Hepatocyte (in vitro differentiated cells): ENCODE measurements around the gene C10orf120. TPM values are rescaled to one million over a fixed set of nuclear protein-coding genes. Genes with fewer than 3 reads are reported as not detected.

Experiments used
- DNase-seq: peaks from one replicate; pipeline ENCODE4 v3.0.0-alpha.2; 2016; ENCODE audit warnings: low spot score
- H2AFZ ChIP-seq: fragments of 200-600 bp; sonication (generic); 2 replicates; pipeline ENCODE4 v1.6.0; 2016; ENCODE audit warnings: antibody characterized with exemption, mild to moderate bottlenecking
- H3K27ac ChIP-seq: fragments of 200-600 bp; sonication (generic); 2 replicates; pipeline ENCODE4 v1.5.1; 2016; ENCODE audit warnings: mild to moderate bottlenecking
- H3K27me3 ChIP-seq: fragments of 200-600 bp; sonication (generic); 2 replicates; pipeline ENCODE4 v1.6.1; 2016
- H3K36me3 ChIP-seq: fragments of 200-600 bp; sonication (generic); replicated peaks from 2 replicates; pipeline ENCODE4 v1.5.1; 2016; ENCODE audit warnings: low read depth; ENCODE audit not compliant: insufficient read depth
- H3K4me1 ChIP-seq: fragments of 200-600 bp; sonication (generic); 2 replicates; pipeline ENCODE4 v1.5.1; 2016; ENCODE audit warnings: mild to moderate bottlenecking, moderate library complexity; ENCODE audit not compliant: insufficient read depth
- H3K4me2 ChIP-seq: fragments of 200-600 bp; sonication (generic); 2 replicates; pipeline ENCODE4 v1.6.0; 2016
- H3K4me3 ChIP-seq: fragments of 200-600 bp; sonication (generic); 2 replicates; pipeline ENCODE4 v1.5.1; 2016; ENCODE audit warnings: mild to moderate bottlenecking
- H3K79me2 ChIP-seq: fragments of 200-600 bp; sonication (generic); 2 replicates; pipeline ENCODE4 v1.6.0; 2017; ENCODE audit warnings: mild to moderate bottlenecking
- H3K9me2 ChIP-seq: fragments of 200-600 bp; sonication (generic); replicated peaks from 2 replicates; pipeline ENCODE4 v1.6.0; 2017; ENCODE audit warnings: mild to moderate bottlenecking; ENCODE audit not compliant: insufficient read depth
- H3K9me3 ChIP-seq: fragments of 200-600 bp; sonication (generic); 2 replicates; pipeline ENCODE4 v1.5.1; 2016; ENCODE audit warnings: low read depth, mild to moderate bottlenecking
- H4K20me1 ChIP-seq: fragments of 200-600 bp; sonication (generic); 2 replicates; pipeline ENCODE4 v1.6.0; 2016; ENCODE audit warnings: mild to moderate bottlenecking; ENCODE audit not compliant: insufficient read depth, poor library complexity, severe bottlenecking
- EZH2 ChIP-seq: fragments of 200-600 bp; sonication (generic); IDR thresholded peaks from 2 replicates; pipeline ENCODE4 v1.6.1; 2016; ENCODE audit warnings: antibody characterized with exemption, mild to moderate bottlenecking, borderline replicate concordance
- EZH2phosphoT487 ChIP-seq: fragments of 200-600 bp; sonication (generic); IDR thresholded peaks from one replicate; pipeline ENCODE4 v1.6.1; 2018; ENCODE audit warnings: antibody characterized with exemption, mild to moderate bottlenecking, low read depth, moderate library complexity; ENCODE audit not compliant: unreplicated experiment, severe bottlenecking
- WGBS: methylation state at CpG from one replicate; pipeline ENCODE4 v1.1.6; 2016; ENCODE audit warnings: low lambda C conversion rate; ENCODE audit errors: missing lambda C conversion rate; 5-methylcytosine and 5-hydroxymethylcytosine counted together
- polyA plus RNA-seq: library from polyadenylated mRNA; unstranded; fragments of >200 nt; fragmentation: Nextera tagmentation; extraction: Ambion mirVana; gene quantifications from 2 replicates; pipeline ENCODE4 v1.2.1, GENCODE V29; 2016
- total RNA-seq: library from RNA; depleted of rRNA; stranded (reverse); fragments of >200 nt; gene quantifications from 2 replicates; pipeline ENCODE4 v1.2.3, GENCODE V29; 2014
- TF ChIP-seq, protein P1 (sequence below): fragments of 200-600 bp; sonication (generic); IDR thresholded peaks from 2 replicates; pipeline ENCODE4 v1.5.1; 2016; ENCODE audit warnings: antibody characterized with exemption, mild to moderate bottlenecking; ENCODE audit not compliant: poor library complexity

The C10orf120 gene
- total and polyA plus RNA-seq, 2 experiments from 2014 or later, result not detected

DNA sequence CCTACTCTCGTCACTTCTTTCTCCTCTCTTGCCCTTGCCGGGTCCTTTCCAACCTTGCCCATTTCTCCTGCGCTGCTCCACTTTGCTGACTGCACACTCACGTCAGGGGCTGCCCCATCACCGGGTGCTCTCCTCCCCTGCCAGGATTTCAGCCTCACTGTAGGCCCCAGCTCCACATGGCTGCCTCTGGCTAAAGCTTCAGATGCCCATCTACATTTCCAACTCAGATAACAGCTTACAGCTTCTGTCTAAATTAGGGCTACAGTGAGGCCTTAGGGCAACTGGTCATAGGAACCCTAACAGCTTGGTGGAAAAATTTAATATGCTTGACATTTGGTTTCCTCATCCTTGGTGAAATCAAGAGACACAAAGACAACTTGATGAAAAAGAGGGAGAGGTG is 25.9 kb downstream of the C10orf120 start:
- Histone ChIP-seq H3K9me2 (no peaks in the 10 kb centered on the region), H3K4me2 (no peak overlapping the region), H3K79me2 (no peaks in the 10 kb centered on the region), H3K36me3 (no peaks in the 10 kb centered on the region), H4K20me1 (no peaks in the 10 kb centered on the region), H3K4me1 (no peaks in the 10 kb centered on the region), H2AFZ (no peak overlapping the region), H3K27ac (no peak overlapping the region), H3K9me3 (no peaks in the 10 kb centered on the region), H3K4me3 (no peak overlapping the region), H3K27me3 (peaks cover 6% of the 10 kb centered on the region)
- no peak for DNase-seq
- TF ChIP-seq EZH2phosphoT487 (no peak), EZH2 (no peak)
- TF ChIP-seq, protein P1, sequence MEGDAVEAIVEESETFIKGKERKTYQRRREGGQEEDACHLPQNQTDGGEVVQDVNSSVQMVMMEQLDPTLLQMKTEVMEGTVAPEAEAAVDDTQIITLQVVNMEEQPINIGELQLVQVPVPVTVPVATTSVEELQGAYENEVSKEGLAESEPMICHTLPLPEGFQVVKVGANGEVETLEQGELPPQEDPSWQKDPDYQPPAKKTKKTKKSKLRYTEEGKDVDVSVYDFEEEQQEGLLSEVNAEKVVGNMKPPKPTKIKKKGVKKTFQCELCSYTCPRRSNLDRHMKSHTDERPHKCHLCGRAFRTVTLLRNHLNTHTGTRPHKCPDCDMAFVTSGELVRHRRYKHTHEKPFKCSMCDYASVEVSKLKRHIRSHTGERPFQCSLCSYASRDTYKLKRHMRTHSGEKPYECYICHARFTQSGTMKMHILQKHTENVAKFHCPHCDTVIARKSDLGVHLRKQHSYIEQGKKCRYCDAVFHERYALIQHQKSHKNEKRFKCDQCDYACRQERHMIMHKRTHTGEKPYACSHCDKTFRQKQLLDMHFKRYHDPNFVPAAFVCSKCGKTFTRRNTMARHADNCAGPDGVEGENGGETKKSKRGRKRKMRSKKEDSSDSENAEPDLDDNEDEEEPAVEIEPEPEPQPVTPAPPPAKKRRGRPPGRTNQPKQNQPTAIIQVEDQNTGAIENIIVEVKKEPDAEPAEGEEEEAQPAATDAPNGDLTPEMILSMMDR, result no peak
- WGBS, result 93% methylated on average over 5 of the region's 5 CpGs

DNA sequence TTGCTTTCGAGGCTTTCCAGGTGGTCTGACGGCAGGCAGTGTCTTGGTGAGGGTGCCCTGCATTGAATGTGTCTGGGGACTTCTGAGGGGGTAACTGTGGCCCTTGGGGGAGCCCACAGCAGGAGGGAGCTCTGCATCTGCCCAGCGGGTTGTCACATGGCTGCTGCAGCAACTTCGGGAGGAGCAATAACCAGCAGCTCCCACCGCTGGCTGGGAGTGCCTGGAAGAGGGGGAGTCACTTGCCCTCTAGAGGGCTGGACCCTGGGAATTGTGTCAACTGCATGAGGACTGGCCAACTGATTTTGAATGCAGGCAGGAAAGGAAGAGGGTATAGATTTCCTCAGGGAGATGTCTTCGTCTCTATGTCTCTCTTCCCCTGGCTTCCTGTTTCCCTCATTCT is 26.4 kb downstream of the C10orf120 start:
- H3K9me3 ChIP-seq, result no peaks in the 10 kb centered on the region
- H3K36me3 ChIP-seq, result no peaks in the 10 kb centered on the region
- no peak overlapping the region for H3K27ac ChIP-seq
- H3K79me2 ChIP-seq, result no peaks in the 10 kb centered on the region
- 72% methylated on average over 6 of the region's 6 CpGs for WGBS
- no peaks in the 10 kb centered on the region for H3K9me2 ChIP-seq
- no peak overlapping the region for H3K4me2 ChIP-seq
- H2AFZ ChIP-seq, result no peak overlapping the region
- no peak overlapping the region for H3K4me3 ChIP-seq
- no peaks in the 10 kb centered on the region for H4K20me1 ChIP-seq
- no peaks in the 10 kb centered on the region for H3K4me1 ChIP-seq
- no peak for TF ChIP-seq EZH2
- peaks cover 7% of the 10 kb centered on the region for H3K27me3 ChIP-seq
- no peak for DNase-seq

DNA sequence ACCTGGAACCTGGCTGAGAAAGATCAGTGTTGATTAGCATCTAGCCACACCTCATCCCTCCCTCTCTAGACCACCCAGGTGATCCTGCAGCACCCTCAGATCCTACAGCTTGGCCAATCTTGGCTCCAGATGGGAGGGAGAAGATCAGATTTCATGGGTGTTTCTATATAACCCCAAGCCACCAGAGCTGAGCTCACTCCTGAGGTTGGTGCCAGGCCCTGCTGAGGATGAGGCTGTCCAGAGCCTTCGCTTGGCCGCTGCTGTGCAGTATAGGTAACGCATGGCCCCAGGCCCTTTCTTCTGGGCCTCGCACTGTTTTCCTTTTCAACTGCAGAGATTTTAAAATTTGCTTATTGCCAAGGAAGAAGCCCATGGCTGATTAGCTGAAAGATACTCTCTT is 27.0 kb downstream of the C10orf120 start:
- no peaks in the 10 kb centered on the region for H3K36me3 ChIP-seq
- H3K9me3 ChIP-seq, result no peaks in the 10 kb centered on the region
- WGBS, result 69% methylated on average over 4 of the region's 4 CpGs
- H3K27ac ChIP-seq, result no peak overlapping the region
- H3K4me3 ChIP-seq, result no peak overlapping the region
- TF ChIP-seq EZH2 (no peak), EZH2phosphoT487 (no peak)
- TF ChIP-seq, protein P1, result no peak
- H3K79me2 ChIP-seq, result no peaks in the 10 kb centered on the region
- H3K9me2 ChIP-seq, result no peaks in the 10 kb centered on the region
- H2AFZ ChIP-seq, result no peak overlapping the region
- peaks cover 7% of the 10 kb centered on the region for H3K27me3 ChIP-seq
- H4K20me1 ChIP-seq, result no peaks in the 10 kb centered on the region
- H3K4me1 ChIP-seq, result no peaks in the 10 kb centered on the region
- H3K4me2 ChIP-seq, result no peak overlapping the region
- DNase-seq, result no peak

DNA sequence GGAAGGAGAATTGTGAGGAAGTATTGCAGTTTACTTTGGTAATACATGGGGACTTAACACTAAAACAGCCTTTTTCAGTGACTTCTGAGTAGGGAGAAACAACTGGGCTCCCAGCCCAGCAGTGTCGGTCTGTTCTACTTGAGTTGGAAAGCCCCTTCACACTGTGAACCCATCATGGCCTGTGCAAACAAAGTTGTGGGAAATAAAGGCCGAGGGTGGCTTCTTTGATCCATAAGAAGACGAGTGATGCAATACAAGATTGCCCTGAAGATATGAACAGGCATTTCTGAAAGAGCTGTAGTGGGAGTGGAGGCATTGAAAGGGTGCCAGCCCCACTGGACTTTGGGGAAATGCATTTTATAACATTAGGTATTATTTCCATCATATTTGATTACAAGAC is 28.3 kb downstream of the C10orf120 start:
- no peaks in the 10 kb centered on the region for H3K36me3 ChIP-seq
- H3K27ac ChIP-seq, result no peak overlapping the region
- H3K79me2 ChIP-seq, result no peaks in the 10 kb centered on the region
- H3K9me3 ChIP-seq, result no peaks in the 10 kb centered on the region
- no peak overlapping the region for H3K4me2 ChIP-seq
- TF ChIP-seq EZH2phosphoT487 (no peak), EZH2 (no peak)
- TF ChIP-seq, protein P1, result no peak
- H4K20me1 ChIP-seq, result no peaks in the 10 kb centered on the region
- H2AFZ ChIP-seq, result no peak overlapping the region
- no peaks in the 10 kb centered on the region for H3K4me1 ChIP-seq
- 54% methylated on average over 3 of the region's 3 CpGs for WGBS
- no peak for DNase-seq
- peaks cover 3% of the 10 kb centered on the region for H3K27me3 ChIP-seq
- no peaks in the 10 kb centered on the region for H3K9me2 ChIP-seq
- no peak overlapping the region for H3K4me3 ChIP-seq
